WTC11 (cell line): Measurements from ENCODE around the gene RUFY2. TPM values are rescaled to one million over a fixed set of nuclear protein-coding genes. Genes with fewer than 3 reads are reported as not detected.

ENCODE experiments used
- ATAC-seq: fragments of 200-7000 bp; cut with Tn5 transposase; 2 replicates; pipeline ENCODE4 v1.10.0; 2021; ENCODE audit warnings: mild to moderate bottlenecking, moderate library complexity
- CTCF ChIA-PET: fragments of 300-600 bp; sonication (Branson Sonifier 250); formaldehyde crosslinking; loops from one replicate; lab custom pipeline; 2021; ENCODE audit warnings: antibody characterized with exemption; lab: Charles Lee
- POLR2A ChIA-PET: fragments of 350-600 bp; sonication (Branson Sonifier 250); formaldehyde crosslinking; loops from one replicate; lab custom pipeline; 2021; ENCODE audit warnings: antibody characterized with exemption; lab: Charles Lee
- DNase-seq: peaks from one replicate; pipeline ENCODE4 v3.0.0; 2021; ENCODE audit warnings: low spot score
- H3K27ac Mint-ChIP-seq: 2 replicates; pipeline ENCODE4 v1.8.0; 2021; ENCODE audit warnings: mixed read lengths
- H3K27me3 Mint-ChIP-seq: 2 replicates; pipeline ENCODE4 v1.8.0; 2021; ENCODE audit warnings: low read depth, mild to moderate bottlenecking, moderate library complexity, mixed read lengths
- H3K36me3 Mint-ChIP-seq: 2 replicates; pipeline ENCODE4 v1.8.0; 2021; ENCODE audit warnings: mixed read lengths
- H3K4me1 Mint-ChIP-seq: 2 replicates; pipeline ENCODE4 v1.8.0; 2022; ENCODE audit warnings: mixed read lengths
- H3K4me3 Mint-ChIP-seq: 2 replicates; pipeline ENCODE4 v1.8.0; 2021; ENCODE audit warnings: mild to moderate bottlenecking, moderate library complexity, mixed read lengths
- H3K9me3 Mint-ChIP-seq: 2 replicates; pipeline ENCODE4 v1.8.0; 2021; ENCODE audit warnings: mixed read lengths
- AFF4 ChIP-seq: sonication (generic); formaldehyde crosslinking; IDR thresholded peaks from 2 replicates; pipeline ENCODE4 v1.8.1; 2023; ENCODE audit warnings: mild to moderate bottlenecking, missing genetic modification reagents, borderline replicate concordance
- ATF2 ChIP-seq: sonication (generic); formaldehyde crosslinking; IDR thresholded peaks from 2 replicates; pipeline ENCODE4 v1.8.1; 2022; ENCODE audit warnings: low read depth, missing genetic modification reagents, borderline replicate concordance
- ATF3 ChIP-seq: sonication (generic); formaldehyde crosslinking; conservative IDR thresholded peaks from 2 replicates; pipeline ENCODE4 v1.8.1; 2022; ENCODE audit warnings: mild to moderate bottlenecking, missing genetic modification reagents
- ATF6 ChIP-seq: sonication (generic); formaldehyde crosslinking; IDR thresholded peaks from 2 replicates; pipeline ENCODE4 v1.8.1; 2023; ENCODE audit warnings: mild to moderate bottlenecking, missing genetic modification reagents
- CDX4 ChIP-seq: fragments of 250-450 bp; sonication (Bioruptor Pico); IDR thresholded peaks from 2 replicates; pipeline ENCODE4 v1.9.0; 2021; ENCODE audit warnings: moderate library complexity, mild to moderate bottlenecking, inconsistent platforms, borderline replicate concordance
- CTCF ChIP-seq: fragments of 200-600 bp; IDR thresholded peaks from 2 replicates; pipeline ENCODE4 v1.8.0; 2022; ENCODE audit warnings: antibody characterized with exemption
- ELF4 ChIP-seq: sonication (generic); formaldehyde crosslinking; IDR thresholded peaks from 2 replicates; pipeline ENCODE4 v1.8.1; 2022; ENCODE audit warnings: low read depth, mild to moderate bottlenecking, moderate library complexity, missing genetic modification reagents
- ETV6 ChIP-seq: sonication (generic); formaldehyde crosslinking; IDR thresholded peaks from 2 replicates; pipeline ENCODE4 v1.8.1; 2022; ENCODE audit warnings: mild to moderate bottlenecking, missing genetic modification reagents
- FOXK1 ChIP-seq: sonication (generic); formaldehyde crosslinking; IDR thresholded peaks from 2 replicates; pipeline ENCODE4 v1.8.0; 2022; ENCODE audit warnings: mild to moderate bottlenecking, moderate library complexity, missing genetic modification reagents
- GABPB1 ChIP-seq: sonication (generic); formaldehyde crosslinking; IDR thresholded peaks from 2 replicates; pipeline ENCODE4 v1.8.1; 2023; ENCODE audit warnings: mild to moderate bottlenecking, missing genetic modification reagents
- JUN ChIP-seq: sonication (generic); formaldehyde crosslinking; IDR thresholded peaks from 2 replicates; pipeline ENCODE4 v1.8.0; 2023; ENCODE audit warnings: mild to moderate bottlenecking, missing genetic modification reagents
- NFATC4 ChIP-seq: fragments of 250-450 bp; sonication (Bioruptor Pico); IDR thresholded peaks from 2 replicates; pipeline ENCODE4 v1.9.0; 2021; ENCODE audit warnings: mild to moderate bottlenecking
- NFE2L1 ChIP-seq: sonication (generic); formaldehyde crosslinking; IDR thresholded peaks from 2 replicates; pipeline ENCODE4 v1.8.1; 2023; ENCODE audit warnings: missing genetic modification reagents
- NFYB ChIP-seq: sonication (generic); formaldehyde crosslinking; conservative IDR thresholded peaks from 2 replicates; pipeline ENCODE4 v1.8.0; 2022; ENCODE audit warnings: low read depth, missing genetic modification reagents
- NR2C2 ChIP-seq: sonication (generic); formaldehyde crosslinking; IDR thresholded peaks from 2 replicates; pipeline ENCODE4 v1.8.0; 2022; ENCODE audit warnings: mild to moderate bottlenecking, missing genetic modification reagents
- OVOL2 ChIP-seq: fragments of 250-450 bp; sonication (Bioruptor Pico); IDR thresholded peaks from 2 replicates; pipeline ENCODE4 v1.9.0; 2021; ENCODE audit warnings: mild to moderate bottlenecking, borderline replicate concordance
- SP1 ChIP-seq: sonication (generic); formaldehyde crosslinking; conservative IDR thresholded peaks from 2 replicates; pipeline ENCODE4 v1.8.1; 2022; ENCODE audit warnings: missing genetic modification reagents
- TCF7 ChIP-seq: sonication (generic); formaldehyde crosslinking; IDR thresholded peaks from 2 replicates; pipeline ENCODE4 v1.8.0; 2022; ENCODE audit warnings: mild to moderate bottlenecking, low read depth, missing genetic modification reagents, moderate library complexity
- TP53 ChIP-seq: sonication (generic); formaldehyde crosslinking; IDR thresholded peaks from 2 replicates; pipeline ENCODE4 v1.8.1; 2023; ENCODE audit warnings: mild to moderate bottlenecking, missing genetic modification reagents
- USF2 ChIP-seq: sonication (generic); formaldehyde crosslinking; IDR thresholded peaks from 2 replicates; pipeline ENCODE4 v1.8.1; 2023; ENCODE audit warnings: mild to moderate bottlenecking, missing genetic modification reagents, moderate library complexity
- ZNF121 ChIP-seq: sonication (generic); formaldehyde crosslinking; IDR thresholded peaks from 2 replicates; pipeline ENCODE4 v1.8.0; 2023; ENCODE audit warnings: missing genetic modification reagents
- ZNF232 ChIP-seq: sonication (generic); formaldehyde crosslinking; IDR thresholded peaks from 2 replicates; pipeline ENCODE4 v1.8.0; 2022; ENCODE audit warnings: mild to moderate bottlenecking, missing genetic modification reagents
- ZNF263 ChIP-seq: sonication (generic); formaldehyde crosslinking; IDR thresholded peaks from 2 replicates; pipeline ENCODE4 v1.8.1; 2022; ENCODE audit warnings: low read depth, mild to moderate bottlenecking, moderate library complexity, missing genetic modification reagents
- ZNF423 ChIP-seq: fragments of 250-450 bp; sonication (Bioruptor Pico); IDR thresholded peaks from 2 replicates; pipeline ENCODE4 v2.1.2; 2022; ENCODE audit warnings: mild to moderate bottlenecking, moderate library complexity
- total RNA-seq: library from RNA; stranded (reverse); gene quantifications from 3 replicates; pipeline ENCODE4 v1.2.3, GENCODE V29; 2021

Gene RUFY2
- total RNA-seq, 1 experiment from 2014 or later = 10.3 TPM

GRCh38 chr10:68353537-68353936, 53.5 kb downstream of the RUFY2 start:
- ATAC-seq (no peak), DNase-seq (no peak)
- ChIA-PET CTCF (no interaction called here), POLR2A (interaction anchor here (0.6 kb wide), 1 partner anchor 21 kb away, joined by 3 read pairs; the partner anchor contains the start of genes HNRNPH3 and PBLD)
- no peaks in the 10 kb centered on the region for H3K9me3 Mint-ChIP-seq
- no peaks in the 10 kb centered on the region for H3K4me1 Mint-ChIP-seq
- H3K36me3 Mint-ChIP-seq = peaks cover 23% of the 10 kb centered on the region
- no peak for TF ChIP-seq USF2
- no peak for TF ChIP-seq SP1 (CRISPR knock-in tag)
- TF ChIP-seq NFE2L1 (CRISPR knock-in tag) = no peak
- no peak for TF ChIP-seq ATF6
- TF ChIP-seq ZNF121 (CRISPR knock-in tag) = no peak
- no peak for TF ChIP-seq TP53
- TF ChIP-seq OVOL2 (CRISPR knock-in tag) = no peak
- TF ChIP-seq ELF4 = no peak
- TF ChIP-seq JUN (CRISPR knock-in tag) = no peak
- no peak for TF ChIP-seq ATF2 (CRISPR knock-in tag)
- TF ChIP-seq ETV6 (CRISPR knock-in tag) = no peak
- TF ChIP-seq AFF4 (CRISPR knock-in tag) = no peak
- TF ChIP-seq FOXK1 = no peak
- no peak for TF ChIP-seq ZNF263 (CRISPR knock-in tag)
- TF ChIP-seq NR2C2 (CRISPR knock-in tag) = no peak
- TF ChIP-seq ATF3 = no peak
- TF ChIP-seq NFYB (CRISPR knock-in tag) = no peak
- TF ChIP-seq ZNF423 (CRISPR knock-in tag) = no peak
- no peak overlapping the region for H3K4me3 Mint-ChIP-seq
- H3K27ac Mint-ChIP-seq = no peak overlapping the region
- no peaks in the 10 kb centered on the region for H3K27me3 Mint-ChIP-seq

- peak; percentile 57 for DNase-seq
- CTCF ChIA-PET = interaction anchor here (0.5 to 2.3 kb wide), 38 partner anchors 9 to 1041 kb away, joined by 3 to 19 read pairs (median 4); partner anchors contain the start of genes DNA2, HNRNPH3, PBLD and RUFY2
- H3K9me3 Mint-ChIP-seq = no peaks in the 10 kb centered on the region
- no peak for TF ChIP-seq ZNF423 (CRISPR knock-in tag)
- no peak for TF ChIP-seq TCF7 (CRISPR knock-in tag)
- TF ChIP-seq ZNF232 (CRISPR knock-in tag) = no peak
- TF ChIP-seq CTCF = peak; percentile 88
- TF ChIP-seq NFATC4 (CRISPR knock-in tag) = no peak
- TF ChIP-seq OVOL2 (CRISPR knock-in tag) = no peak
- TF ChIP-seq GABPB1 (CRISPR knock-in tag) = no peak
- no peak for TF ChIP-seq CDX4 (CRISPR knock-in tag)
- TF ChIP-seq, all 79 proteins: peak for 1
- no peaks in the 10 kb centered on the region for H3K4me1 Mint-ChIP-seq
- no peaks in the 10 kb centered on the region for H3K27me3 Mint-ChIP-seq
- POLR2A ChIA-PET = interaction anchor here (1.2 kb wide), 1 partner anchor 16 kb away, joined by 11 read pairs; the partner anchor contains the start of genes HNRNPH3 and PBLD
- H3K36me3 Mint-ChIP-seq = peaks cover 23% of the 10 kb centered on the region
- peak; percentile 89 for ATAC-seq
- H3K4me3 Mint-ChIP-seq = no peak overlapping the region
- H3K27ac Mint-ChIP-seq = peak overlapping the region; percentile 95
Observed at GRCh38 chr10:68348265-68348741, 58.8 kb downstream of the RUFY2 start.
